ENCODE measurements around the gene TCAP. TPM values are rescaled to one million over a fixed set of nuclear protein-coding genes. Genes with fewer than 3 reads are reported as not detected.

TCAP gene
- total RNA-seq, 1 experiment from 2014 or later = 1.6 TPM

DNA sequence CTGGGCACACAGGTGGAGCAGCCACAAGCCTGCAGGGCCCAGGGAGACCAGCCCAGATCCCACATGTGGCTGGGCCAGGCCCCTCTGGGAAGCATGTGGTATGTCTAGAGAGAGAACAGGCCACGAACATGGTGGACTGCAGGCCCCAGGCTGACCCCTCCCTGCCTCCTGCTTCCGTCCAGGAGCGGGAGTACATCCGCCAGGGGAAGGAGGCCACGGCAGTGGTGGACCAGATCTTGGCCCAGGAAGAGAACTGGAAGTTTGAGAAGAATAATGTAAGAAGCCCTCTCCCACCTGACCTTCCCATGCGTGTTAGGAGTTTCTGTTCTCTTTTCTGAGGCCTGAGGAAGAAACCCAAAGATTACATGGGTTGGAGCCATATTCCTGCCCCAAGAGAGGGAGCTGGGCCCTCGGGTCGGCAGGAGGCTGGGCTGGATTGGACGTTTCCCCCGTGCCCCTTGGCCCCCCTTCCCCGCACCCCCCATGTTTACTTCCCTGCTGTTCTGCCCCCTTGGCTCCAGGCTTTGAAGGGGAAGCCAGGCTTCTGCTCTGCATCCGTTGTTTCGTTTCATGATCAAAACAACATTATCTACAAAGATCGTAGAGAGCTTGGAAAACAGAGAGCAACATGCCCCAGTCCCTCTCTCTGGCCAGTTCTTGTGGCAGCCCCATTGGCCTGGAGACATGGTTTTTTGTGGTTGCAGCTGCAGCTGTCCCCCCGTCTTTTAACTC is 5.7 kb upstream of the TCAP start:
- H3K27ac ChIP-seq (ENCODE audit: low read length) = no peak overlapping the region
- ChIA-PET POLR2A (interaction anchor here (0.6 kb wide), 1 partner anchor 46 kb away, joined by 4 read pairs; no protein-coding TSS in a partner anchor), CTCF (interaction anchor here (0.7 kb wide), 1 partner anchor 40 kb away, joined by 3 read pairs; no protein-coding TSS in a partner anchor)
- H3K4me1 ChIP-seq (ENCODE audit: control insufficient read depth, insufficient read depth, low read length) = peaks cover 15% of the 10 kb centered on the region
- intact Hi-C loops (cut with micrococcal nuclease; ENCODE audit: unreplicated experiment) (no loop called here), in situ Hi-C loops (cut with HindIII; ENCODE audit: low pct_unique_long_range_greater_than_20kb, low sequenced_read_pairs) (no loop called here)
- no peaks in the 10 kb centered on the region for H3K9me3 ChIP-seq (ENCODE audit: control insufficient read depth, insufficient read depth, low read depth, low read length)
- no peaks in the 10 kb centered on the region for H3K36me3 ChIP-seq (ENCODE audit: control insufficient read depth, insufficient read depth, low read length)
- H3K4me3 ChIP-seq (ENCODE audit: low read depth in 2 of 2, low read length in 2 of 2) = no peak overlapping the region
- no peak for ATAC-seq
- DNase-seq (ENCODE audit: low read depth, low spot score) = no peak
- BruUV-seq (replicated peaks) = no TSS peak
- H3K27me3 ChIP-seq (ENCODE audit: control insufficient read depth, insufficient read depth, low read length) = no peaks in the 10 kb centered on the region
- TF ChIP-seq, protein P1, sequence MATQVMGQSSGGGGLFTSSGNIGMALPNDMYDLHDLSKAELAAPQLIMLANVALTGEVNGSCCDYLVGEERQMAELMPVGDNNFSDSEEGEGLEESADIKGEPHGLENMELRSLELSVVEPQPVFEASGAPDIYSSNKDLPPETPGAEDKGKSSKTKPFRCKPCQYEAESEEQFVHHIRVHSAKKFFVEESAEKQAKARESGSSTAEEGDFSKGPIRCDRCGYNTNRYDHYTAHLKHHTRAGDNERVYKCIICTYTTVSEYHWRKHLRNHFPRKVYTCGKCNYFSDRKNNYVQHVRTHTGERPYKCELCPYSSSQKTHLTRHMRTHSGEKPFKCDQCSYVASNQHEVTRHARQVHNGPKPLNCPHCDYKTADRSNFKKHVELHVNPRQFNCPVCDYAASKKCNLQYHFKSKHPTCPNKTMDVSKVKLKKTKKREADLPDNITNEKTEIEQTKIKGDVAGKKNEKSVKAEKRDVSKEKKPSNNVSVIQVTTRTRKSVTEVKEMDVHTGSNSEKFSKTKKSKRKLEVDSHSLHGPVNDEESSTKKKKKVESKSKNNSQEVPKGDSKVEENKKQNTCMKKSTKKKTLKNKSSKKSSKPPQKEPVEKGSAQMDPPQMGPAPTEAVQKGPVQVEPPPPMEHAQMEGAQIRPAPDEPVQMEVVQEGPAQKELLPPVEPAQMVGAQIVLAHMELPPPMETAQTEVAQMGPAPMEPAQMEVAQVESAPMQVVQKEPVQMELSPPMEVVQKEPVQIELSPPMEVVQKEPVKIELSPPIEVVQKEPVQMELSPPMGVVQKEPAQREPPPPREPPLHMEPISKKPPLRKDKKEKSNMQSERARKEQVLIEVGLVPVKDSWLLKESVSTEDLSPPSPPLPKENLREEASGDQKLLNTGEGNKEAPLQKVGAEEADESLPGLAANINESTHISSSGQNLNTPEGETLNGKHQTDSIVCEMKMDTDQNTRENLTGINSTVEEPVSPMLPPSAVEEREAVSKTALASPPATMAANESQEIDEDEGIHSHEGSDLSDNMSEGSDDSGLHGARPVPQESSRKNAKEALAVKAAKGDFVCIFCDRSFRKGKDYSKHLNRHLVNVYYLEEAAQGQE (IDR thresholded peaks at IDR 0.05; ENCODE audit: insufficient read depth in 1 of 2, low read depth in 2 of 2, low read length in 1 of 2) = no peak
- TF ChIP-seq, protein P2, sequence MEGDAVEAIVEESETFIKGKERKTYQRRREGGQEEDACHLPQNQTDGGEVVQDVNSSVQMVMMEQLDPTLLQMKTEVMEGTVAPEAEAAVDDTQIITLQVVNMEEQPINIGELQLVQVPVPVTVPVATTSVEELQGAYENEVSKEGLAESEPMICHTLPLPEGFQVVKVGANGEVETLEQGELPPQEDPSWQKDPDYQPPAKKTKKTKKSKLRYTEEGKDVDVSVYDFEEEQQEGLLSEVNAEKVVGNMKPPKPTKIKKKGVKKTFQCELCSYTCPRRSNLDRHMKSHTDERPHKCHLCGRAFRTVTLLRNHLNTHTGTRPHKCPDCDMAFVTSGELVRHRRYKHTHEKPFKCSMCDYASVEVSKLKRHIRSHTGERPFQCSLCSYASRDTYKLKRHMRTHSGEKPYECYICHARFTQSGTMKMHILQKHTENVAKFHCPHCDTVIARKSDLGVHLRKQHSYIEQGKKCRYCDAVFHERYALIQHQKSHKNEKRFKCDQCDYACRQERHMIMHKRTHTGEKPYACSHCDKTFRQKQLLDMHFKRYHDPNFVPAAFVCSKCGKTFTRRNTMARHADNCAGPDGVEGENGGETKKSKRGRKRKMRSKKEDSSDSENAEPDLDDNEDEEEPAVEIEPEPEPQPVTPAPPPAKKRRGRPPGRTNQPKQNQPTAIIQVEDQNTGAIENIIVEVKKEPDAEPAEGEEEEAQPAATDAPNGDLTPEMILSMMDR (IDR thresholded peaks at IDR 0.05) = no peak
- TF ChIP-seq POLR2AphosphoS5 (IDR thresholded peaks at IDR 0.05; ENCODE audit: low read depth, low read length) (no peak), TCF7L2 (IDR thresholded peaks at IDR 0.05; ENCODE audit: low read depth, low read length) (no peak), SIN3A (IDR thresholded peaks at IDR 0.05; ENCODE audit: borderline replicate concordance, insufficient read depth, low read depth, low read length) (no peak)

DNA sequence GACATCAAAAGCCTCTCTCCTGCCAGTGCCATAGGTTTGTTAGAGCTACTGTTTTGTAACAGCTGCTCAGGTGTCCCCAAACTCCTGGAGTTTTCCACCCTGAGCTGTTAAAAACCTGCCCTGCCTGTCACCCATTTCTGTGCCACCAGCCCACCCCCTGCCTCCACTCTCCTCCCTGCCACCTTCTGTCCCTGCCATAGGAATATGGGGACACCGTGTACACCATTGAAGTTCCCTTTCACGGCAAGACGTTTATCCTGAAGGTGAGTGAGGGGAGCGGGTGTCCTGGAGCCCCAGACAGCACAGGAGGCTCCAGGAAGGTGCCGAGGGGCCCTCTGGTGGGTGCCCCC is 5.2 kb upstream of the TCAP start:
- CTCF ChIA-PET = interaction anchor here (0.7 kb wide), 1 partner anchor 41 kb away, joined by 3 read pairs; no protein-coding TSS in a partner anchor
- no peak overlapping the region for H3K4me3 ChIP-seq (ENCODE audit: low read depth in 2 of 2, low read length in 2 of 2)
- ATAC-seq = no peak
- no peaks in the 10 kb centered on the region for H3K27me3 ChIP-seq (ENCODE audit: control insufficient read depth, insufficient read depth, low read length)
- POLR2A ChIA-PET = interaction anchor here (0.6 kb wide), 1 partner anchor 47 kb away, joined by 4 read pairs; no protein-coding TSS in a partner anchor
- H3K4me1 ChIP-seq (ENCODE audit: control insufficient read depth, insufficient read depth, low read length) = peaks cover 20% of the 10 kb centered on the region
- H3K9me3 ChIP-seq (ENCODE audit: control insufficient read depth, insufficient read depth, low read depth, low read length) = no peaks in the 10 kb centered on the region
- intact Hi-C loops (cut with micrococcal nuclease; ENCODE audit: unreplicated experiment) = no loop called here
- no peak for DNase-seq (ENCODE audit: low read depth, low spot score)
- no peak overlapping the region for H3K27ac ChIP-seq (ENCODE audit: low read length)
- in situ Hi-C loops (cut with HindIII; ENCODE audit: low pct_unique_long_range_greater_than_20kb, low sequenced_read_pairs) = no loop called here
- BruUV-seq (replicated peaks) = no TSS peak
- H3K36me3 ChIP-seq (ENCODE audit: control insufficient read depth, insufficient read depth, low read length) = no peaks in the 10 kb centered on the region
- TF ChIP-seq, protein P1 (IDR thresholded peaks at IDR 0.05; ENCODE audit: insufficient read depth in 1 of 2, low read depth in 2 of 2, low read length in 1 of 2) = no peak
